K562 (cell line): ENCODE data around the gene ZNF234. TPM values are rescaled to one million over a fixed set of nuclear protein-coding genes. Genes with fewer than 3 reads are reported as not detected.

Experiments
- BCLAF1 ChIP-seq, 2 experiments: fragments of 450-650 bp in 1 of 2; IDR thresholded peaks; 2 replicates each; pipeline ENCODE4 v1.6.1; 2011 to 2017; ENCODE audit warnings: low read depth in 2 of 2, antibody characterized with exemption in 1 of 2, borderline replicate concordance in 1 of 2, low read length in 1 of 2, mild to moderate bottlenecking in 1 of 2, mixed read lengths in 1 of 2; ENCODE audit not compliant: control insufficient read depth in 1 of 2
- BRCA1 ChIP-seq, 2 experiments: fragments of 450-650 bp in 1 of 2; sonication (generic) in 1 of 2; formaldehyde crosslinking in 1 of 2; IDR thresholded peaks; 2 replicates each; pipeline versions ENCODE4 v1.5.0 to v1.6.1; 2017 to 2020; ENCODE audit warnings: mild to moderate bottlenecking in 1 of 2, missing genetic modification reagents in 1 of 2
- ELK3 ChIP-seq: fragments of 450-650 bp; formaldehyde crosslinking; IDR thresholded peaks from 2 replicates; pipeline ENCODE4 v1.4.0; 2020; ENCODE audit warnings: mild to moderate bottlenecking
- HEY1 ChIP-seq: fragments of 250-450 bp; sonication (Bioruptor Pico); IDR thresholded peaks from 2 replicates; pipeline ENCODE4 v1.5.0; 2020; ENCODE audit warnings: mild to moderate bottlenecking, moderate library complexity, borderline replicate concordance
- KDM1A ChIP-seq, 2 experiments: fragments of 450-650 bp; IDR thresholded peaks; 2 replicates each; pipeline ENCODE4 v1.6.1; 2016; ENCODE audit warnings: mild to moderate bottlenecking in 2 of 2
- SAFB2 ChIP-seq: fragments of 200-400 bp; formaldehyde crosslinking; IDR thresholded peaks from 2 replicates; pipeline ENCODE4 v1.6.1; 2018; ENCODE audit warnings: borderline replicate concordance, low read length, low read depth, moderate library complexity; ENCODE audit not compliant: severe bottlenecking
- SMARCB1 ChIP-seq: IDR thresholded peaks from 2 replicates; pipeline ENCODE4 v1.6.1; 2011; ENCODE audit warnings: improper control_type of control experiment, low read depth; ENCODE audit not compliant: insufficient read length
- SPI1 ChIP-seq: IDR thresholded peaks from 2 replicates; pipeline ENCODE4 v1.6.1; 2011; ENCODE audit warnings: low read depth, low read length, control low read depth, borderline replicate concordance
- TBP ChIP-seq: optimal IDR thresholded peaks from 2 replicates; pipeline ENCODE3; 2011; ENCODE audit warnings: low read depth, low read length, improper control_type of control experiment
- ZBTB40 ChIP-seq, 2 experiments: fragments of 450-650 bp in 1 of 2; sonication (generic) in 1 of 2; formaldehyde crosslinking in 1 of 2; IDR thresholded peaks; 2 replicates each; pipeline versions ENCODE4 v1.7.1 to v1.9.0; 2016 to 2022; ENCODE audit warnings: inconsistent platforms in 1 of 2, mild to moderate bottlenecking in 1 of 2, missing genetic modification reagents in 1 of 2
- ZNF384 ChIP-seq: IDR thresholded peaks from 2 replicates; pipeline ENCODE4 v1.6.1; 2012; ENCODE audit warnings: low read depth, low read length, improper control_type of control experiment
- ZNF589 ChIP-seq: fragments of 200-800 bp; sonication (Bioruptor generic); IDR thresholded peaks from 2 replicates; pipeline ENCODE4 v1.6.1; 2016; ENCODE audit warnings: low read depth, missing genetic modification characterization, missing compliant biosample characterization
- polyA plus RNA-seq, 8 experiments: library from polyadenylated mRNA; depleted of rRNA in 4 of 8; stranded (reverse) in 5 of 8; unstranded in 3 of 8; fragments of >200 nt; fragmentation: Nextera tagmentation in 2 of 8; fragmentation: Illumina TruSeq in 1 of 8; extraction: Ambion mirVana in 2 of 8; extraction: Trizol in 1 of 8; gene quantifications; 2 replicates each; pipeline versions ENCODE4 v1.2.1 to v1.2.3, GENCODE V29; 2011 to 2014; ENCODE audit warnings: inconsistent platforms in 1 of 8, missing spikeins in 1 of 8
- total RNA-seq, 7 experiments: library from RNA; depleted of rRNA in 6 of 7; stranded (reverse); fragments of >200 nt in 6 of 7; fragmentation: Illumina TruSeq in 2 of 7; extraction: Trizol in 2 of 7; gene quantifications; 2 replicates each; pipeline versions ENCODE4 v1.2.1 to v1.2.3, GENCODE V29; 2011 to 2021; ENCODE audit warnings: low replicate concordance in 1 of 7

Gene ZNF234
- total and polyA plus RNA-seq, 9 of the 15 experiments (the other 6 are each of a cell fraction or from before 2014, with no cell fraction given) = 0.82 to 2.9 (median 1.5) TPM

GRCh38 chr19:44093931-44094765, 47.2 kb upstream of the ZNF234 start, which contains the start of gene ZNF224 (continued):
- peak; percentile 92 for TF ChIP-seq ZBTB40 (IDR thresholded peaks at IDR 0.05)
- no peak for TF ChIP-seq ZBTB40 (CRISPR knock-in tag; IDR thresholded peaks at IDR 0.05)
- peak; percentile 85 for TF ChIP-seq SPI1
- no peak; the same call in 1 of the 2 replicates for TF ChIP-seq HEY1 (CRISPR knock-in tag)
- peak; percentile 28 for TF ChIP-seq TBP
- TF ChIP-seq ELK3 (CRISPR knock-in tag) = no peak
- 0 out of 2 replicates have a peak, but pooled peaks have one; percentile 45 for TF ChIP-seq ZNF589
- no peak for TF ChIP-seq SMARCB1
- no peak for TF ChIP-seq ZNF384
- no peak for TF ChIP-seq SAFB2
- TF ChIP-seq BCLAF1 (IDR thresholded peaks at IDR 0.05; ENCODE audit: borderline replicate concordance in 1 of 2, control insufficient read depth in 1 of 2, low read depth in 2 of 2, low read length in 1 of 2) = peak in 1 of 2 experiments; percentile 83; a peak in 2 of 4 replicates
- TF ChIP-seq BRCA1 (IDR thresholded peaks at IDR 0.05) = no peak
- no peak for TF ChIP-seq BRCA1 (CRISPR knock-in tag; IDR thresholded peaks at IDR 0.05)
- TF ChIP-seq KDM1A (IDR thresholded peaks at IDR 0.05) = no peak
